Measurements from ENCODE around the gene TBC1D13.
"Not testable (repeated sequence)": the region's sequence is repeated elsewhere in the genome, so short reads cannot be mapped to it uniquely, and the experiment has no call there.

The TBC1D13 gene

DNA sequence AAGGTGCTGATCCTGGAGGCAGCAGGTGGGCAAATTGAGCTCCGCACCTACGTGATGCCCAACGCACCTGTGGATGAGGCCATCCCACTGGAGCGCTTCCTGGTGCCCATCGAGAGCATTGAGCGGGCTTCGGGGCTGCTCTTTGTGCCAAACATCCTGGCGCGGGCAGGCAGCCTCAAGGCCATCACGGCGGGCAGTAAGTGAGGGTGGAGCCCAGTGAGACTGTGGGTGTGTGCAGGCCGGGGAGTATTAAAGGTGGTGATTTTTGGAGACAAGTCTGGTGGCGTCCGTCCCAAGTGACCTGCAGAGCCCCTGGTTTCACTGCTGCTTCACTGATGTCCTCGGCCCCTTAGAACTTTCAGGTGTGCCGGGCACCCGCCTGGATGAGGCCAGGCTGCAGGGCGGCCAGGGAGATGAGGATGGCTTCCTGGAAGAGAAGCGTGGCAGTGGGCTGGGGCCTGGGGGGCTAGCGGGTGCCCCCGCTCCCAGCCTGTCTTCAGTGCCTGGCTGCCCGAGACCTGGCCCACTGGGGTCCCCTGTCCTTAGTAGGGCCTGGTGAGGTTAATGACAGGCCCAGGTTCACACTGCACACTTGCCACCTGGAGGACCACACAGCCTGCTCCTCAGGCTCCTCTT is 35.5 kb downstream of the TBC1D13 start:
- no peak for DNase-seq

DNA sequence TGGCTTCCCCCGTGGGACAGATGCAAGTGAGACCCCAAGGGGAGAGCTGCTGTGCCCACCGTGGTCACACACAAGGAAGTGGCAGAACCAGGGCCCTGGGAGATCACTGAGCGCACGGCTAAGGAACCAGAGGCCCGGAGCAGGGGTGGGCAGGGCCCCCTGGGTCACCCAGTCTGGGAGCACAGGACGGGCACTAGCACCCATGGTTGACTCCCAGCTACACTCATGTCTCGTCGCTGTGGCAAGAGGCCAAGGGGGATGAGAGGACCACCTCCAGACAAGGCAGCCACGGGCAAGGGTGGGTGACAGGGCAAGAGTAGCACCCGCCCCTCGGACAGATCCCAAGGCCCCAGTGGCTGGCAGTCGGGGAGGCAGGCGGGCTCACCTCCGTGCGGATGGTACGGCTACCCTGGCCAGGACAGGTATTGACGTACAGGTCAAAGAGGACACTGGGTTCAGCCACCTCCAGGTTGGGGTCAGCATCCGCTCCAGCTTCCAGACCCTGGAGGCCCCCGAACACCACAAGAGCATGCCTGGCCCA is 36.4 kb downstream of the TBC1D13 start:
- DNase-seq: no peak

- DNase-seq: no peak
Observed at GRCh38 chr9:128823903-128824406, 36.9 kb downstream of the TBC1D13 start.

GRCh38 chr9:128824911-128825310 is 37.9 kb downstream of the TBC1D13 start:
- no peak for DNase-seq

- no peak for DNase-seq
Observed at GRCh38 chr9:128825923-128826700, 39.1 kb downstream of the TBC1D13 start.

- no peak for DNase-seq
Observed at GRCh38 chr9:128828267-128828666, 41.2 kb downstream of the TBC1D13 start.

- no peak for DNase-seq
Observed at GRCh38 chr9:128828719-128829452, 41.8 kb downstream of the TBC1D13 start.

DNA sequence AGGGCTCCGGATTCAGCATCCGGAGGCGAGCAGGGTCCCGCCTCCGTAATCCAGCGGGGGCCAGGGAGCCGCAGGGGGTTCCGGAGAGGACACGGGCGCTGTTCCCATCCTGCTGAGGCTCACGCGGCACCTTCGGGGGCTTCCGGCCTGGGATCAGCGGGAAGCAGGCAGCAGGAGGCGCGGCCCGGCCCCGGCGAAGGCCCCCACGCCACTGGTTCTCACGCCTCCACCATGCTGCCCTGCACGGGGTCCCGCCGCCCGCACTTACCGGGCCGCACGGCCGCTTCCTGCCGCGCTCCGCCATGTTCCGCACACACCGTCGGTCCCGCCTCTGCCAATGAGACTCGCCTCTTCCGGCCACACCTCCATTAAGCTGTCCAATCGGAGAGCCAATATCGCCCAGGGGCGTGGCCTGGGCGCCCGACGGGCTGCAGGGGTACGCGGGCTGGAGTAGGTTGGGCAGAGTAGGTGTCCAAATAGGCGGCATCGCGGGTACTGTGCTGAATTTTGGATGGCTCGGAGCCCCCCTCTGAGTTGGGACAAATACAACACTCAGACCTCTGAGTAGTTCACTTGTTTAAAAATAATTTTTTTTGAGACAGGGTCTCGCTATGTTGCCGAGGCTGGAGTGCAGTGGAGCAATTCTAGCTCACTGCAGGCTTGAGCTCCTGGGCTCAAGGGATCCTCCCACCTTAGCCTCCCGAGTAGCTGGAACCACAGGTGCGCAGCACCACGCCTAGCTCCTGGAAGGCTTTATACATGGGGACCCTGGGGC is 42.6 kb downstream of the TBC1D13 start, which contains the start of gene SPOUT1:
Gene SPOUT1, minus strand, starts transcription at position 318 of the 775 bp plus-strand sequence. Its CDS starts 14 bp downstream, at position 304.
- peak; percentile 91 for DNase-seq

DNA sequence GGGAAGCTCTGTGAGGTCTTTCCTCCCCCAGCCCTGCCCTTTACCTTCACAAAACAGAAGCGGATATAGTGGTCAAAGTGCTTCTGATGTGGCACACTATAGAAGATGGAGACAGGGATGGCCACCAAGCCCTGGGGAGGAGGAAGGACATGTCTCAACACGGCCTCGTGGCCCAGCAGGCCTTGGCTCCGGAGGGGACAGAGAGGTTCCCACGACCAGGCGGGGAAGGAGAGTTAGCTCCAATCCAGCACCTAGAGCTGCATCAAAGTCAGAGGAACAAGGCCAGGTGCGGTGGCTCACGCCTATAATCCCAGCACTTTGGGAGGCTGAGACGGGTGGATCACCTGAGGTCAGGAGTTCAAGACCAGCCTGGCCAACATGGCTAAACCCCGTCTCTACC is 46.6 kb downstream of the TBC1D13 start:
- no peak for DNase-seq

DNA sequence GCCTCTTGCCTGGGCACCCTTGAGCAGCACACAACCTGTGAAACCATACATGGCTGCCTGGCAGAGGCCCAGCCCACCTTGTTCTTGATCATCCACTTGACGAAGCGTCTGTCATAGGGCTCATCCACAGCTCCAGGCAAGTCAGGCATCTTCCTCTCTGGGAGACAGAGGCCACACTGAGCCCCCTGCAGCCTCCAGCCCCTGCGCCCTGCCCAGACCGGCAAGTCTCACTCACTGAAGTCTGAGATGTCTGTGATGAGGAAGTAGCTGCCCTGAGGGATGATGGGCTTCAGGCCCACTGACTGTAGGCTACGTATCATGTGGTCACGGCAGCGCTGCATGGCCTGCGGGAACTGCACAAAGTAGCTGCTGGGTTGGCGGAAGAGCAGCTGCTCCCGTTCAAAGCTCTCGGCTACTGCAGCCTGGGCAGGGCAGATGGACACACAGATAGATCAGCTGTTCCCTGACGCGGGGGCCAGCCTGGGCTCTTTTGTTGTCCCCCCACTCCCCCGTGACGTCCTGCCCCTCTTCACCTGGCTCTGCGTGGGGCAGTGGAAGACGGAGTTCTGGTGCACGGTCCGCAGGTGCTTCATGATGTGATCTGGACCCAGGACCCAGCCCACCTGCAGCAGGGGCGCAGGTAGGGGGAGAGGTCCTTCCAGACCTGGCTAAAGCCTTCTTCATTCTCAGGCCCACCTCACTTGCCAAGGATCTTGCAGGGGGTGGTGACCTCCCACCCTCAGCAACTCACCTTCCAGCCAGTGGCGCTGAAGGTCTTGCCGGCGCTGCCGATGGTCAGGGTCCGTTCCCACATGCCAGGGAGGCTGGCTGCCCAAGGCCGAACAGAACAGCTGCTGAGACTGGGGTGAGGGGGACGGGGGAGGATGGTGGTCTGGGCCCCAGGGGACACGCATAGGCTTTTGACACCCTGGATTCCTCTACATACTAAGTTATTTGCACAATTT is 48.5 kb downstream of the TBC1D13 start:
- DNase-seq: no peak

GRCh38 chr9:128836509-128837145 is 49.6 kb downstream of the TBC1D13 start:
- no peak for DNase-seq

- DNase-seq: no peak
Observed at GRCh38 chr9:128838338-128838737, 51.3 kb downstream of the TBC1D13 start.

DNA sequence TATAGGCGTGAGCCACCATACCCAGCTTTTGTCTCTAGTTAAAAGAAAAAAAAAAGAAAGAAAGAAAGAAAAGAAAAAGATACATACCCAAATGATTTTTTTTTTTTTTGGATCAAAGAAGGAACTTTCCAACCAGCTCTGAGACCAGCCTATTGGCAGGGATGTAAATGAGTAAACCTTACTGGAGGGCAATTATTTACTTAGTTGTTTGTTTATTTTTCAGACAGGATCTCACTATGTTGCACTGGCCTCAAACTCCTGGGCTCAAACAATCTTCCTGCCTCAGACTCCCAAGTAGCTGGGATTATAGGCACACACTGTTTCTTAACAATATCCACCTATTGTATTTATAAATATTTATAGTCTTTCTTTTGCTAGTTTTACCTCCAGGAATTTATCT is 53.5 kb downstream of the TBC1D13 start:
- no peak for DNase-seq

GRCh38 chr9:128841694-128842492 is 54.8 kb downstream of the TBC1D13 start:
- no peak for DNase-seq

DNA sequence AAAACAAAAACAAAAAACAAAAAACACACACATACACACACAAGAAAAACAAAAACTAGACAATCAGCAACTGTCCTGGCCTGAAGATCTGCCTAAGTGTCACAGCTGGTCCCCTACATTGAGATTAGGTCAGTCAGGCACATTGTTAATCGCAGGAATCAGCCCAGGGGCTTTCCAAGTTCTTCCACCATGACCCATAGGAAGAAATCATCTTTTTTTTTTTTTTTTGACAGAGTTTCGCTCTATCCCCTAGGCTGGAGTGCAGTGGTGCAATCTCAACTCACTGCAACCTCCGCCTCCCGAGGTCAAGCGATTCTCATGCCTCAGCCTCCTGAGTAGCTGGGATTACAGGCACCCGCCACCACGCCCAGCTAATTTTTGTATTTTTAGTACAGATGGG is 56.1 kb downstream of the TBC1D13 start:
- not testable (repeated sequence) for DNase-seq

- DNase-seq: peak; percentile 93
Observed at GRCh38 chr9:128845186-128845931, 58.3 kb downstream of the TBC1D13 start.

- DNase-seq: no peak
Observed at GRCh38 chr9:128846680-128847030, 59.6 kb downstream of the TBC1D13 start.

GRCh38 chr9:128847803-128848202 is 60.8 kb downstream of the TBC1D13 start:
- DNase-seq: no peak

- DNase-seq: not testable (repeated sequence)
Observed at GRCh38 chr9:128851024-128851423, 64.0 kb downstream of the TBC1D13 start.
